ENCODE data around the gene EFL1. TPM values are rescaled to one million over a fixed set of nuclear protein-coding genes. Genes with fewer than 3 reads are reported as not detected.

The EFL1 gene
- total RNA-seq, 1 experiment from 2014 or later: 27.5 TPM

- no peak for TF ChIP-seq ATF2 (CRISPR knock-in tag; IDR thresholded peaks at IDR 0.05; ENCODE audit: borderline replicate concordance, low read depth)
- TF ChIP-seq TEAD4 (CRISPR knock-in tag; IDR thresholded peaks at IDR 0.05): no peak
- TF ChIP-seq ESRRA (CRISPR knock-in tag; IDR thresholded peaks at IDR 0.05; ENCODE audit: borderline replicate concordance): no peak
- no peak for TF ChIP-seq ZBTB21 (CRISPR knock-in tag; IDR thresholded peaks at IDR 0.05; ENCODE audit: borderline replicate concordance)
- no peak for TF ChIP-seq TCF7 (CRISPR knock-in tag; IDR thresholded peaks at IDR 0.05; ENCODE audit: low read depth)
- no peak for TF ChIP-seq NR3C1 (CRISPR knock-in tag; conservative IDR thresholded peaks at IDR 0.05; ENCODE audit: low read depth)
- no peak for TF ChIP-seq MLX (CRISPR knock-in tag; IDR thresholded peaks at IDR 0.05)
- no peak for TF ChIP-seq CBFB (CRISPR knock-in tag; IDR thresholded peaks at IDR 0.05; ENCODE audit: low read depth)
- no peak for TF ChIP-seq ATF3 (CRISPR knock-in tag; conservative IDR thresholded peaks at IDR 0.05)
- no peak for TF ChIP-seq HMGXB4 (CRISPR knock-in tag; IDR thresholded peaks at IDR 0.05)
- TF ChIP-seq ZNF416 (CRISPR knock-in tag; IDR thresholded peaks at IDR 0.05): no peak
- TF ChIP-seq ZBTB43 (CRISPR knock-in tag; IDR thresholded peaks at IDR 0.05): no peak
- no peak for TF ChIP-seq MYBL2 (CRISPR knock-in tag; IDR thresholded peaks at IDR 0.05)
Observed at GRCh38 chr15:82146990-82147461, 115.5 kb downstream of the EFL1 start (continued).

- no peak for DNase-seq (ENCODE audit: low spot score)
- H3K27ac Mint-ChIP-seq: no peak overlapping the region
- H3K36me3 Mint-ChIP-seq: peaks cover 4% of the 10 kb centered on the region
- no peaks in the 10 kb centered on the region for H3K4me1 Mint-ChIP-seq
- POLR2A ChIA-PET: no interaction called here
- no peak for ATAC-seq
- CTCF ChIA-PET: no interaction called here
- H3K9me3 Mint-ChIP-seq: no peaks in the 10 kb centered on the region
- no peaks in the 10 kb centered on the region for H3K27me3 Mint-ChIP-seq (ENCODE audit: low read depth)
- no peak overlapping the region for H3K4me3 Mint-ChIP-seq
- no peak for TF ChIP-seq FOXP4 (CRISPR knock-in tag; IDR thresholded peaks at IDR 0.05)
- TF ChIP-seq AR (CRISPR knock-in tag; IDR thresholded peaks at IDR 0.05): no peak
- no peak for TF ChIP-seq USF2 (CRISPR knock-in tag; IDR thresholded peaks at IDR 0.05)
- TF ChIP-seq ZSCAN18 (CRISPR knock-in tag; IDR thresholded peaks at IDR 0.05): no peak
- no peak for TF ChIP-seq CREB1 (CRISPR knock-in tag; IDR thresholded peaks at IDR 0.05)
- no peak for TF ChIP-seq SOX15 (CRISPR knock-in tag; IDR thresholded peaks at IDR 0.05)
- TF ChIP-seq ZNF425 (CRISPR knock-in tag; conservative IDR thresholded peaks at IDR 0.05): no peak
- no peak for TF ChIP-seq EMX1 (CRISPR knock-in tag; IDR thresholded peaks at IDR 0.05)
- TF ChIP-seq ZNF671 (CRISPR knock-in tag; IDR thresholded peaks at IDR 0.05): no peak
Observed at GRCh38 chr15:82146576-82146975, 116.0 kb downstream of the EFL1 start.

All from WTC11 (cell line).